GM12874 (cell line): ENCODE data around the gene OR2C1.

ENCODE experiments used
- CTCF ChIP-seq: IDR thresholded peaks from 2 replicates; pipeline ENCODE4 v1.5.1; 2011; ENCODE audit warnings: low read depth, mild to moderate bottlenecking, control low read depth, low read length, moderate library complexity; ENCODE audit not compliant: insufficient read depth

The OR2C1 gene

GRCh38 chr16:3389663-3390338 is 34.1 kb downstream of the OR2C1 start:
- no peak for TF ChIP-seq CTCF

- no peak for TF ChIP-seq CTCF
Observed at GRCh38 chr16:3400446-3400778, 44.7 kb downstream of the OR2C1 start.

- TF ChIP-seq CTCF: 0 out of 2 replicates have a peak, but pooled peaks have one; percentile 1
Observed at GRCh38 chr16:3400779-3401688, 45.3 kb downstream of the OR2C1 start, which contains the start of the genes ZNF174 and ZSCAN32. TSS of gene ZNF174 (plus strand) at chr16:3401215. CDS start at chr16:3402005, 790 bp downstream. TSS of gene ZSCAN32 (minus strand) at chr16:3401004. CDS start at chr16:3397557, 3,447 bp downstream.

- no peak for TF ChIP-seq CTCF
Observed at GRCh38 chr16:3401719-3402397, 46.2 kb downstream of the OR2C1 start.
